SJSA1 (cell line): ENCODE measurements around the gene CDHR1. TPM values are rescaled to one million over a fixed set of nuclear protein-coding genes. Genes with fewer than 3 reads are reported as not detected.
"Not testable (repeated sequence)": the region's sequence is repeated elsewhere in the genome, so short reads cannot be mapped to it uniquely, and the experiment has no call there.

Experiments
- DNase-seq, 2 experiments: peaks; one replicate each; pipeline ENCODE4 v3.0.0-alpha.2; 2015 to 2020; ENCODE audit warnings: low spot score in 2 of 2, low read depth in 1 of 2
- H3K27ac ChIP-seq: fragments of 250-450 bp; sonication (Bioruptor Pico); 2 replicates; pipeline ENCODE4 v1.5.1; 2020; ENCODE audit warnings: mild to moderate bottlenecking, moderate library complexity
- H3K27me3 ChIP-seq: fragments of 250-450 bp; sonication (Bioruptor Pico); replicated peaks from 2 replicates; pipeline ENCODE4 v1.5.1; 2020; ENCODE audit warnings: mild to moderate bottlenecking, moderate library complexity
- H3K36me3 ChIP-seq: fragments of 250-450 bp; sonication (Bioruptor Pico); 2 replicates; pipeline ENCODE4 v1.5.1; 2020; ENCODE audit warnings: mild to moderate bottlenecking
- H3K4me1 ChIP-seq: fragments of 250-450 bp; sonication (Bioruptor Pico); replicated peaks from 2 replicates; pipeline ENCODE4 v1.6.1; 2021; ENCODE audit warnings: mild to moderate bottlenecking
- H3K4me3 ChIP-seq: fragments of 250-450 bp; sonication (Bioruptor Pico); 2 replicates; pipeline ENCODE4 v1.5.1; 2020; ENCODE audit warnings: mild to moderate bottlenecking
- H3K9me3 ChIP-seq: fragments of 250-450 bp; sonication (Bioruptor Pico); replicated peaks from 2 replicates; pipeline ENCODE4 v1.5.1; 2020; ENCODE audit warnings: mild to moderate bottlenecking
- total RNA-seq: library from RNA; depleted of rRNA; stranded (reverse); fragments of >200 nt; shearing (Covaris generic); gene quantifications from 2 replicates; pipeline ENCODE4 v1.2.3, GENCODE V29; 2014

The CDHR1 gene
- total RNA-seq, 1 experiment from 2014 or later, result 0.03 TPM

DNA sequence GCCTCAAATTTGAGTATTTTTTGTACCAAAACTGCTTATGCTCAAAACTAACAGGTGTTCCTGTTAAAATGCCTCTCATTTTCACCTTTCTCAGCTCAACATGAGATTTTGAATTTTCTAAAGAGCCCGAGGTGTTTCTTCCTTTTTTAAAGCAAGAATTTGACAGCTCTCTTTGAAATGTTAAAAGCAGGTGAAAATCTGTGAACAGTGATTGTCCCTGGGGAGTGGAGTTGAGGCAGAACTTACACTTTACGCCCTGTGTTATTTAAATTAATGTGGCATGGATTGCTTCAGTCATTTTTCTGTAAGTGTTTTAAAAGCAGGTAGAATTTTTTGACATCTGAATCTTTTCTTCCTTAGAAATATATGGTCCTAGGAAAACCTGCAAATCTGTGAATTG is 29.9 kb upstream of the CDHR1 start:
- no peaks in the 10 kb centered on the region for H3K9me3 ChIP-seq
- H3K4me3 ChIP-seq, result no peak overlapping the region
- no peak overlapping the region for H3K27ac ChIP-seq
- no peaks in the 10 kb centered on the region for H3K4me1 ChIP-seq
- peaks cover 5% of the 10 kb centered on the region for H3K27me3 ChIP-seq
- no peaks in the 10 kb centered on the region for H3K36me3 ChIP-seq
- no peak for DNase-seq

DNA sequence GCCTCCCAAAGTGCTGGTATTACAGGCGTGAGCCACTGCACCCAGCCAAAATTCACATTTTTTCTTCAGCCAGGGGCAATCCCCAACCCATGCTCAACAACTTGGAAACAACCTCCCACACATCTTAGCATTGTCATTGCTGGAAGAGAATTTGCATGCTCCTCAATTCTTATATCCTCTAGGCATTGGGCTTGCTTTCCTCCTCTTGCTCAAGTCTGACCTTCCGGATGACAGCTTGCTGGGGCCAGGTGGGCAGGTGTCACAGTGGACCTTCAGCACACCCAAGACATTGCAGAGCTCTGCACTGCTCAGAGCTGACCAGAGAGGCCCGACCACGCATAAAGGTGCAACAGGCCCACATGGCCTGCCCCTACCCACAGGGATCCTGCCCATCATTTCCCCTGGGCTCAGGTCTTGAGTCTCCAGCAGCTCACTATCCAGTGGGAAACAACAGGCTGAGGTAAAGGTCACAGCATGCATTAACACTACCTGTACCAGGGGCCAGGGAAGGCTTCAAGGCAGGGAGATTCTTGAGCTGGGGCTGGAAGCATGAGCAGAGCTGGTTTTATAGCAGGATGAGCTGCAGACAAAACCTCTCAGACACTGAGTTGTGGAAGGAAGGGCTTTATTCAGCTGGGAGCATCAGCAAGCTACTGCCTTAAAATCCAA is 27.6 kb upstream of the CDHR1 start:
- Histone ChIP-seq H3K4me3 (no peak overlapping the region), H3K9me3 (no peaks in the 10 kb centered on the region), H3K36me3 (no peaks in the 10 kb centered on the region), H3K27ac (no peak overlapping the region), H3K4me1 (no peaks in the 10 kb centered on the region), H3K27me3 (no peaks in the 10 kb centered on the region; the same call in 1 of the 2 replicates)
- DNase-seq, result no peak

DNA sequence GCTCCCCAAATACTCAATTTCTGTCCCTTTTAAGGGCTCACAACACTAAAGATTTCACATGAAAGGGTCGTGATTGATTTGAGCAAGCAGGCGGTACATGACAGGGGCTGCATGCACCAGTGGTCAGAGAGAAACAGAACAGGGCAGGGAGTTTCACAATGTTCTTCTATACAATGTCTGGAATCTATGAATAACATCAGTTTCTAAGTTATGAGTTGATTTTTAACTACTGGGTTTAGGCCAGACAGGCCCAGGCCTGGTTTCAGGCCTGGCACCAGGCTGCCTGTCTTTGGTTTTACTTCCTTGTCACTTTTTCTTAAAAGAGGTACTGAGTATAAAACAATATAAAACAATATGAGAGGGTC is 27.1 kb upstream of the CDHR1 start:
- not testable (repeated sequence) for H3K4me3 ChIP-seq, DNase-seq, H3K27me3 ChIP-seq, H3K36me3 ChIP-seq, H3K4me1 ChIP-seq, H3K27ac ChIP-seq, H3K9me3 ChIP-seq

DNA sequence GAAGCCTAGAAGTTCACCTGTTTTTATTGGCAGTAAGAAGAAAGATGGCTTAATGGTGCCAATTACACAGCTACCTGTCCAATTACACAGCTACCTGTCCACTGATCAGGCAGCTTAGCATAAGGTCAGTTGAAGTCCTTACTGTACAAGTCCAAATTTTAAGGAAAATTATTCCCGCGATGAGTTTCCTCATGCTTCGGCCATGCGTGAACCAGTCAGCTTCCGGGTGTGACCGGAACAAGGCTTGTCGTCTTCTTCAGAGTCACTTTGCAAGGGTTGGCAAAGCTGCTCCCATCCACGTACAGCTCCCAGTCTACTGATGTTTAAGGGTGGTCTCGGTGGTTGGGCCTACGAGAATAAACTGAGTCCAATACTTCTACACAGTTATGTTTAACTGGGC is 26.0 kb upstream of the CDHR1 start:
- not testable (repeated sequence) for H3K9me3 ChIP-seq, H3K4me1 ChIP-seq, DNase-seq

DNA sequence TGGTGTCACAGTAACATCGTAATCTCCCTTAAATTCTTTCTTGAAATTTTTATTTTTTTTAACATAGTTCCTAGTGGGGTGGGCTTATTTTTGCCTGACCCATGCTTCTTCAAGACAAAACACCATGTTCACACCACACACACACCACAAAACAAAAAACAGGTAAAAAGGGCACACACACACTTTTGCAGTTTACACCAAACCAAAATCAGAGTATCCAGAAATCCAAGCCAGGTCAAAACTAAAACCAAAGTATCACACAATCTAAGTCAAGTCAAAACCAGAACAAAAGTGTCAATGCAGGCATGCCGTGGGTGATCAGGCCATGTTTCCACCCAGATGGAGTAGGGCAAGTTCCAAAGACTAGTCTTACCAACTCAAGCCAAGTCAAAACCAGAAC is 23.1 kb upstream of the CDHR1 start:
- H3K27ac ChIP-seq, H3K4me1 ChIP-seq, H3K27me3 ChIP-seq, H3K36me3 ChIP-seq, H3K9me3 ChIP-seq, H3K4me3 ChIP-seq, DNase-seq: not testable (repeated sequence)

More for the DNA sequence above, 26.0 kb upstream of the CDHR1 start:
- not testable (repeated sequence) for H3K27ac ChIP-seq, H3K36me3 ChIP-seq, H3K27me3 ChIP-seq, H3K4me3 ChIP-seq

DNA sequence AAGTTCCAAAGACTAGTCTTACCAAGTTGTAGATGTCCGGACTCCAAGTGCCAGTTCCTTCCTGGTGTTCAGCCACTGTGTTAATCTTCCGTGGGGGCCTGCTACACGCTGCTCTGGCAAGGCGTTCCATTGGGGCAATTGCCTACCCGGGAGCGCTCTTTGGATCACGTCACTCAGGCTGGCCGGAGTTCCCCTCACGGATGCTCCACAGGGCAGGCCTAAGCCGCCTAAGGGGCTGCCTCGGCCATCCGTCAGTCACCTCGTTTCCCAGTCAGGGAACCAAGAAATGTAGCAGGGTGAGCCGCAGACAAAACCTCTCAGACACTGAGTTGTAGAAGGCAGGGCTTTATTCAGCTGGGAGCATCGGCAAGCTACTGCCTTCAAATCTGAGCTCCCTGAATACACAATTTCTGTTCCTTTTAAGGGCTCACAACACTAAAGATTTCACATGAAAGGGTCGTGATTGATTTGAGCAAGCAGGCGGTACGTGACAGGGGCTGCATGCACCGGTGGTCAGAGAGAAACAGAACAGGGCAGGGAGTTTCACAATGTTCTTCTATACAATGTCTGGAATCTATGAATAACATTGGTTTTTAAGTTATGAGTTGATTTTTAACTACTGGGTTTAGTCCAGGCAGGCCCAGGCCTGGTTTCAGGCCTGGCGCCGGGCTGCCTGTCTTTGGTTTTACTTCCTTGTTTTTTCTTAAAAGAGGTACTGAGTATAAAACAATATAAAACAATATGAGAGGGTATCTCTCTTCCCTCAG is 22.5 kb upstream of the CDHR1 start:
- H3K27me3 ChIP-seq, H3K27ac ChIP-seq, H3K36me3 ChIP-seq, H3K4me1 ChIP-seq, H3K4me3 ChIP-seq, DNase-seq, H3K9me3 ChIP-seq: not testable (repeated sequence)

DNA sequence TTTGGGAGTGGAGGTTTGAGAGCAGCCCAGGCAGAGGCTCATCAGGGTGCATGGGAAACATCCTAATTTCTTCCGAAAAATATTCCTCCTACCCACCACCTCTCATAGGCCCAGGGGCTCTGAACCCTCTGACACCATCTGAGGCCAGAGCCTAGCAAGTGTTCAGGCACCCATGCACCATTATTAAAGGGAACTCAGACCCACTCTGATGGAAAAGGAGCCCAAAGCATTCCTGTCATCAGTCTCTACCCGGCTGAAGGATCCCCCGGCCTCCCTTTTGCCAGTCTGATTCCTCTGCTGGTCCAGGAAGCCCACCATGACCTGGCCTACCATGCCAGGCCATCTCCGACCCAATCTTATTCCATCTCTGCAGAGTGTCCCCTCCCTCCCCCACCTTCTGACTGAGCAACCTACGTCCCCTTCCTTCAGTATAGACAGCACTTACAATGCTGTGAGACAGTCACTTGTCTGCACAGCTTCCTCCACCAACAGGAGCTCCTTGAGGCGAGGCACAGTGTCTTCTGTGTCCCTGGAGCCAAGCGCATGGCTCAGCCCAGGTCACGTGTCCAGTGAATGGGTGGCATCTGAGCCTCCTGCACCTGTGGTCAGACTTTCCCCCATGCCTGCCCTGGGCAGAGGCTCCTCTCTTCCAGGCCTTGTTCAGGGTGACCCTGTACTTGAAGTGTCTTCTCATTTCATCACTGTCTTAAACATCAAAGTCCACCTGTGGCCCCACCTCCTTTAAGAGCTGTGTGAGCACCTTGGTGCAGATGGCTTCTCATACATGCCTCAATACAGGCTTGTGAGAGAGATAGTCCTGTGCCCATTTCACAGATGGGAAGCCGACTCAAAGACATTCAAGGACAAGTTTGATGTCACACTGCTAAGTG is 21.6 kb upstream of the CDHR1 start:
- Histone ChIP-seq H3K36me3 (no peaks in the 10 kb centered on the region), H3K9me3 (no peaks in the 10 kb centered on the region), H3K4me3 (no peak overlapping the region), H3K27ac (no peak overlapping the region), H3K27me3 (no peaks in the 10 kb centered on the region), H3K4me1 (no peaks in the 10 kb centered on the region)
- no peak for DNase-seq

DNA sequence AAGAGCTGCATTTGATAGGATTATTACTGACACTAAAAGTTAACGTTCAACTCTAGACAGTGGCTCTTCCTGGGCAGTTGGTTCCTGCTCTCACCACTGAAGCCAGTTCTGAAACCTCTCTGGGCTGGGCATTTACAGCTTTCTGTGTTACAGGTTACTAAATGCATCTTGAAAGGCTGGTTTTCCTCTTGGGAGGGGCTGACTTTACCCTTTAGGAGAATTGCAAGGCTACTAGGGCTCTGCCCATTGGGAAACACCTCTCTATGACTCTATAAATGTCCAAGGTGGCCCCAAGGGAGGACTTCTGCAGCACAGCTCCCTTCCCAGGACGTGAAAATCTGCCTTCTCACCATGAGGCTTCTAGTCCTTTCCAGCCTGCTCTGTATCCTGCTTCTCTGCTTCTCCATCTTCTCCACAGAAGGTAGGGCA is 20.8 kb upstream of the CDHR1 start, which contains the start of gene GPR15LG:
Gene GPR15LG, plus strand, starts transcription at position 301 of the 429 bp plus-strand sequence. Its CDS starts 51 bp downstream, at position 352.
- Histone ChIP-seq H3K27ac (no peak within 1 kb of the TSS), H3K9me3 (no peaks in the 10 kb centered on the region), H3K36me3 (no peaks in the 10 kb centered on the region), H3K4me1 (no peaks in the 10 kb centered on the region), H3K4me3 (no peak within 1 kb of the TSS), H3K27me3 (no peaks in the 10 kb centered on the region)
- DNase-seq, result no peak

DNA sequence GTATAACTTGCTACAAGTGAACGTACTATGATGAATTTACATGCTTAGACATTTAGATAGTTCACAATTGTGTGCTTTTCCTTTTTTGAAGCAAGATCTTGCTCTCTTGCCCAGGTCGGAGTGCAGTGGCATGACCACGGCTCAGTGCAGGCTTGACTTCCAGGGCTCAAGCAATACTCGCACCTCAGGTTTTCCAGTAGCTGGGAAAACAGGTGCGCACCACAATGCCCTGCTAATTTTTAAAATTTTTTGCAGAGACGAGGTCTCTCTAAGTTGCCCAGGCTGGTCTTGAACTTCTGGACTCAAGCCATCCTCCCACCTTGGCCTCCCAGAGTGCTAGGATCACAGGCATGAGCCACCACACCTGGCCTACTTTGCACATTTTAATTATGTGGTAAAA is 18.9 kb upstream of the CDHR1 start:
- Histone ChIP-seq H3K36me3 (no peaks in the 10 kb centered on the region), H3K4me1 (0 out of 2 replicates have a peak, but pooled peaks cover 4% of the 10 kb centered on the region), H3K9me3 (no peaks in the 10 kb centered on the region), H3K27ac (no peak overlapping the region), H3K27me3 (no peaks in the 10 kb centered on the region), H3K4me3 (no peak overlapping the region)
- no peak for DNase-seq

DNA sequence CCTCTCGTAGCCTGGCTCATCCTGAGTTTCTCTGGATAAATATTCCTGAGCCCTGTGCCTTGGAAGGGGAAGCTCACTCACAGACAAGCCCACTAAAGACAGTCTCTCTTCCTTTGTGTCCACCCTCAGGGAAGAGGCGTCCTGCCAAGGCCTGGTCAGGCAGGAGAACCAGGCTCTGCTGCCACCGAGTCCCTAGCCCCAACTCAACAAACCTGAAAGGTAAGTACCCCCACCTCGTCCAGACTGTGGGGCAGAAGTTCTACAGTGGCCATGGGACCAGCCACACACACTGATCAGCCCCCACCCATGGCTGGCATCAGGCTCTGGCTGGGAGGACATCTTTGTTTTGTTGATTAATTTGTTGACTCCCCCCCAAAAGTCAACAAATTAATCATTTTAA is 18.0 kb upstream of the CDHR1 start:
- Histone ChIP-seq H3K27ac (no peak overlapping the region), H3K9me3 (no peaks in the 10 kb centered on the region), H3K4me3 (no peak overlapping the region), H3K36me3 (no peaks in the 10 kb centered on the region), H3K27me3 (no peaks in the 10 kb centered on the region), H3K4me1 (0 out of 2 replicates have a peak, but pooled peaks cover 4% of the 10 kb centered on the region)
- DNase-seq, result no peak

DNA sequence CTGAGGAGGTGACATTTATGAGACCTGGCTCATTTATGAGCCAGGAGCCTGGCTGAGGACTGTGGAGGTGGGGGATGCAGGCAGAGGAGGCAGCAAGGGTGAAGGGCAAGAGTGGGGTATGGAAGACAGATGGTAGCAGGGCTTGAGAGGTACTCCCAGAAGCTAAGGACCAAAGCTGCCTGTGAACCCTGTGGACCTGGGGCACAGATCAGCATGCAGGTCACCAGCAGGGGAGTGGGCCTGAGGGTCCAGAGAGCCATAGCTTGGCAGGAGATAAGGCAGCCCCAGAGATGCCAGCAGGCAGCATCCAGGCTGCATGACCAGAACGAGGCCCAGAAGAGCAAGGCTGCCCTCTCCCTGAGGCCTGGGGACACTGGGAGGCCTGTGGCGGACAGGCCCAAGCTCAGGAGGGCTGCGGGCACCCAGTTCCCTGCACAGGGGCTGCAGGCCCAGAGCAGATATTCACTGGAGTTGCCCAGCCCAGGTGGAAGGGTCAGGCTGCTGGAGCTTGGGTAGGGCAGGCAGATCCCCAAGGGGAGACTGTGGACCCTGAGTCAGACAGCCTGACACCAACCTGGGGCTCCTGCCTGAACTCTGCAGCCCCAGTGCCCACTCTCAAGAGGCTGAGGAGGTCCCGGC is 17.4 kb upstream of the CDHR1 start:
- no peak for DNase-seq
- H3K27ac ChIP-seq, result no peak overlapping the region
- no peaks in the 10 kb centered on the region for H3K36me3 ChIP-seq
- no peaks in the 10 kb centered on the region for H3K9me3 ChIP-seq
- H3K27me3 ChIP-seq, result no peaks in the 10 kb centered on the region
- no peak overlapping the region for H3K4me3 ChIP-seq
- H3K4me1 ChIP-seq, result 0 out of 2 replicates have a peak, but pooled peaks cover 4% of the 10 kb centered on the region

DNA sequence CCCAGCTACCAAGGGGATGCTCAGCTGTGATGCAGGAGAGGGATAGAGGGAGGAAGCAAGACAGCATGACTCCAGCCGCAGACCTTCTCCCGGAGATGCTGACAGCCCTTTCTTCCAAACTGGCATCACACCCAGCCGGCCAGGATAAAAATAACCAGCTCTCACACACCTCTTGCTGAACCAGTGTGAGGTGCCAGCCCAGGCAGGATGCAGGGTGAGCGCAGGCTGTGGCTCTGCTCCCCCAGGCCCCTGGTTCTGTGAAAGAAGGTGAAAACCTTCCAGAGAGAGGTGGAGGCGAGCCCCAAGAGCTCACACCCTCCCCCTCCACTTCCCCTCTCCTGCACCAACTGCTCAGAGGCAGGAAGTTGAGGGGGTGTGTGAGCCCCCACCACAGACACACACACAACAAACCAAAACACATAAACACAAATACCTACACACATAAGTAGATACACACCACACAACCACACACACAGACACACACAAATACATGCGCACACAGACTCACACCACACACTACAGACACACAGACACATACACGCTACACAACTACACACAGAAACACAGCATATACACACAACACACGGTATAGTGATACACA is 16.7 kb upstream of the CDHR1 start:
- 0 out of 2 replicates have a peak, but pooled peaks cover 4% of the 10 kb centered on the region for H3K4me1 ChIP-seq
- no peak for DNase-seq
- H3K9me3 ChIP-seq, result no peaks in the 10 kb centered on the region

DNA sequence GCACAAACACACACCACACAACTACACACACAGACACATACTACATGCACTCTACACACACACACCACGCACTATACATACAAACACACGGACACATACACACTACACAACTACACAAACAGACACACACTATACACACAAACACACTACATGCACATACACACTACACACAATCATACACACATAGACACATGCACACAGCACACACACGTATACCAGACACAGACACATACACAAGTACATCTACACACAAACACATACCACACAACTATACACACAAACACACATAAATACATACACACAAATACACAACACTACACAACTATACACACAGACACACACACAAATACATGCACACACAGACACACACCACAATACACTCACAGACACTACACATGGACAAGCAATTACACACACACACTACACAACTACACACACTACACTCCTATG is 16.2 kb upstream of the CDHR1 start:
- H3K27me3 ChIP-seq, result no peaks in the 10 kb centered on the region
- no peaks in the 10 kb centered on the region for H3K9me3 ChIP-seq
- no peaks in the 10 kb centered on the region for H3K36me3 ChIP-seq

More for the DNA sequence above, 16.7 kb upstream of the CDHR1 start:
- Histone ChIP-seq H3K4me3 (no peak overlapping the region), H3K27me3 (no peaks in the 10 kb centered on the region), H3K36me3 (no peaks in the 10 kb centered on the region), H3K27ac (no peak overlapping the region)

More for the DNA sequence above, 16.2 kb upstream of the CDHR1 start:
- DNase-seq, result no peak
- Histone ChIP-seq H3K4me3 (no peak overlapping the region), H3K4me1 (0 out of 2 replicates have a peak, but pooled peaks cover 4% of the 10 kb centered on the region), H3K27ac (no peak overlapping the region)
